Transverse colon (tissue), 4 donors: ENCODE measurements around the gene PAX7. TPM values are rescaled to one million over a fixed set of nuclear protein-coding genes. Genes with fewer than 3 reads are reported as not detected.

Experiments used
- DNase-seq: peaks from one replicate; pipeline ENCODE4 v3.0.0-alpha.2; 2019
- H3K27ac ChIP-seq, 4 donors: fragments of 200-600 bp; sonication (generic); 2 replicates each; pipeline ENCODE4 v1.5.1; 2016 to 2018; ENCODE audit warnings: inconsistent platforms in 4 of 4
- H3K27me3 ChIP-seq: fragments of 200-600 bp; sonication (generic); 2 replicates; pipeline ENCODE4 v1.5.1; 2017; ENCODE audit warnings: inconsistent platforms
- H3K36me3 ChIP-seq, 4 donors: fragments of 200-600 bp; sonication (generic); 2 replicates each; pipeline ENCODE4 v1.5.1; 2017 to 2019; ENCODE audit warnings: inconsistent platforms in 4 of 4
- H3K4me1 ChIP-seq, 4 donors: fragments of 200-600 bp; sonication (generic); 2 replicates each; pipeline ENCODE4 v1.5.1; 2017 to 2020; ENCODE audit warnings: inconsistent platforms in 4 of 4
- H3K4me3 ChIP-seq, 4 donors: fragments of 200-600 bp; sonication (generic); 1 replicate in 1 of 4; 2 replicates in 3 of 4; pipeline versions ENCODE4 v1.5.1 to v1.6.1; 2017 to 2019; ENCODE audit warnings: inconsistent platforms in 4 of 4
- H3K9me3 ChIP-seq, 2 donors: fragments of 200-600 bp; sonication (generic); 2 replicates each; pipeline ENCODE4 v1.5.1; 2017 to 2019; ENCODE audit warnings: inconsistent platforms in 2 of 2
- CTCF ChIP-seq, 5 experiments: fragments of 200-600 bp in 3 of 5; fragments of 450-650 bp in 2 of 5; sonication (generic) in 3 of 5; IDR thresholded peaks; 1 replicate in 2 of 5; 2 replicates in 3 of 5; pipeline ENCODE4 v1.5.1; 2016 to 2017; ENCODE audit warnings: antibody characterized with exemption in 5 of 5, inconsistent platforms in 3 of 5, mild to moderate bottlenecking in 2 of 5, moderate library complexity in 1 of 5
- EP300 ChIP-seq: sonication (generic); formaldehyde crosslinking; IDR thresholded peaks from one replicate; pipeline ENCODE4 v1.6.1; 2017; ENCODE audit warnings: antibody characterized with exemption, low read depth
- POLR2A ChIP-seq: fragments of 450-650 bp; IDR thresholded peaks from one replicate; pipeline ENCODE4 v1.6.1; 2016; ENCODE audit warnings: antibody characterized with exemption, mild to moderate bottlenecking, moderate library complexity
- POLR2AphosphoS5 ChIP-seq, 3 donors: sonication (generic); formaldehyde crosslinking; IDR thresholded peaks; one replicate each; pipeline ENCODE4 v1.6.1; 2016; ENCODE audit warnings: antibody characterized with exemption in 3 of 3
- WGBS, 2 donors: methylation state at CpG; one replicate each; pipeline ENCODE4 v1.1.5; 2018; ENCODE audit warnings: low coverage in 1 of 2; 5-methylcytosine and 5-hydroxymethylcytosine counted together
- in situ Hi-C, 4 donors: fragments of 200-750 bp; cut with MboI; loops; one replicate each; pipeline versions ENCODE4 v1.15.0 to v1.15.1; 2017; ENCODE audit warnings: low sequenced_read_pairs in 3 of 4, low pct_ligation_motif_present in 1 of 4, low pct_unique_long_range_greater_than_20kb in 1 of 4
- intact Hi-C: fragments of 100-400 bp; cut with DNase I; formaldehyde crosslinking; loops from one replicate; pipeline ENCODE4 v1.15.1; 2023; ENCODE audit warnings: low total_unique reads
- total RNA-seq, 4 donors: library from RNA; depleted of rRNA; stranded (reverse); fragments of >200 nt; gene quantifications; one replicate each; pipeline ENCODE4 v1.1.0, GENCODE V29; 2016

The PAX7 gene
- total RNA-seq, 4 donors from 2014 or later = not detected

GRCh38 chr1:18732686-18733085 lies 102.0 kb downstream of the PAX7 start:
- H3K36me3 ChIP-seq = no peaks in the 10 kb centered on the region
- 30 to 31% methylated on average over 3 to 6 of the region's 6 CpGs for WGBS, 2 donors
- in situ Hi-C loops (no loop called here), intact Hi-C loops (no loop called here)
- H3K4me1 ChIP-seq = no peaks in the 10 kb centered on the region
- no peak overlapping the region for H3K4me3 ChIP-seq
- TF ChIP-seq POLR2AphosphoS5 (IDR thresholded peaks at IDR 0.05) (no peak), EP300 (no peak), POLR2A (no peak), CTCF (IDR thresholded peaks at IDR 0.05) (no peak)
- H3K27me3 ChIP-seq = peaks cover 55% of the 10 kb centered on the region
- H3K27ac ChIP-seq = no peak overlapping the region
- DNase-seq = no peak
- H3K9me3 ChIP-seq = no peaks in the 10 kb centered on the region

- in situ Hi-C loops = no loop called here
Measured at GRCh38 chr1:18734001-18734400, 103.4 kb downstream of the PAX7 start.

GRCh38 chr1:18734461-18735223 lies 104.0 kb downstream of the PAX7 start:
- DNase-seq = no peak
- no peak overlapping the region for H3K4me3 ChIP-seq
- no peaks in the 10 kb centered on the region for H3K36me3 ChIP-seq
- no peaks in the 10 kb centered on the region for H3K4me1 ChIP-seq
- no peak overlapping the region for H3K27ac ChIP-seq
- peaks cover 41% of the 10 kb centered on the region for H3K27me3 ChIP-seq
- intact Hi-C loops = no loop called here
- H3K9me3 ChIP-seq = no peaks in the 10 kb centered on the region
- 61% methylated on average over 7 of the region's 7 CpGs; no CpG with 5 or more reads in 1 of the 2 donors for WGBS, 2 donors
- in situ Hi-C loops = no loop called here
- TF ChIP-seq EP300 = no peak

More at GRCh38 chr1:18734001-18734400, 103.4 kb downstream of the PAX7 start:
- 40 to 66% methylated on average over 1 to 15 of the region's 15 CpGs for WGBS, 2 donors
- intact Hi-C loops = no loop called here
- TF ChIP-seq POLR2AphosphoS5 (IDR thresholded peaks at IDR 0.05) (no peak), POLR2A (no peak), CTCF (IDR thresholded peaks at IDR 0.05) (no peak), EP300 (no peak)
- DNase-seq = no peak
- H3K4me3 ChIP-seq = no peak overlapping the region
- no peaks in the 10 kb centered on the region for H3K4me1 ChIP-seq
- peaks cover 47% of the 10 kb centered on the region for H3K27me3 ChIP-seq
- no peak overlapping the region for H3K27ac ChIP-seq
- H3K36me3 ChIP-seq = no peaks in the 10 kb centered on the region
- no peaks in the 10 kb centered on the region for H3K9me3 ChIP-seq

- no peak for DNase-seq
- TF ChIP-seq EP300 (no peak), CTCF (IDR thresholded peaks at IDR 0.05) (no peak)
- H3K27ac ChIP-seq = no peak overlapping the region
- H3K9me3 ChIP-seq = no peaks in the 10 kb centered on the region
- 75% methylated on average over 19 of the region's 22 CpGs; no CpG with 5 or more reads in 1 of the 2 donors for whole genome bisulfite sequencing, 2 donors
- no peaks in the 10 kb centered on the region for H3K4me1 ChIP-seq
- intact Hi-C loops = no loop called here
- no peaks in the 10 kb centered on the region for H3K36me3 ChIP-seq
- no peak overlapping the region for H3K4me3 ChIP-seq
- peaks cover 42% of the 10 kb centered on the region for H3K27me3 ChIP-seq
- in situ Hi-C loops = no loop called here
Measured at GRCh38 chr1:18735224-18735997, 104.8 kb downstream of the PAX7 start.
